Prostate gland (tissue), 2 donors: ENCODE measurements around the gene GMPS.

Experiments used
- POLR2A ChIP-seq: fragments of 450-650 bp; IDR thresholded peaks from one replicate; pipeline ENCODE4 v1.6.1; 2016; ENCODE audit warnings: antibody characterized with exemption, mild to moderate bottlenecking
- TF ChIP-seq, protein P1 (sequence below), 4 experiments: fragments of 200-600 bp in 2 of 4; fragments of 450-650 bp in 2 of 4; sonication (generic) in 2 of 4; IDR thresholded peaks; 1 replicate in 3 of 4; 2 replicates in 1 of 4; pipeline ENCODE4 v1.5.1; 2016 to 2019; ENCODE audit warnings: antibody characterized with exemption in 4 of 4, mild to moderate bottlenecking in 2 of 4, moderate library complexity in 2 of 4

DNA sequence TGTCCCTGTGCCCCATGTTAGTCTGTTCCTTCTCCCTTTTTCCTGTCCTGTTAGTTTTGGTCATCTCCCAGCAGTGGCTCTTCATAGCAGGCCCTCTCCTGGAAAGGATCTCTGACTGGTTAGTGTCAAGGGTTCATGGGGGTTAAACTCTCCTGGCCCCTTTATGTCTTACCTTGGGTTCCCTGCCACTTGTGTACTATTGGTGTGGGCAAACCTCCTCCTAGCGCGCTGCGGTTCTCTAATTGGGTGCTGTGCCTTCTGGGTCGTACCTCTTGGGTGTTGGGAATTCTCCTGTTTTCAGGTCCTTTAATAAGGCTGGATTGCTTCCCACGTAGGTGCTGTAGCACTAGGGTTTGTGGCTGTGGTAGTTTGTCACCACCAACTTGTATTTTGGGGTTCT lies 18.8 kb downstream of the GMPS start:
- TF ChIP-seq, protein P1, sequence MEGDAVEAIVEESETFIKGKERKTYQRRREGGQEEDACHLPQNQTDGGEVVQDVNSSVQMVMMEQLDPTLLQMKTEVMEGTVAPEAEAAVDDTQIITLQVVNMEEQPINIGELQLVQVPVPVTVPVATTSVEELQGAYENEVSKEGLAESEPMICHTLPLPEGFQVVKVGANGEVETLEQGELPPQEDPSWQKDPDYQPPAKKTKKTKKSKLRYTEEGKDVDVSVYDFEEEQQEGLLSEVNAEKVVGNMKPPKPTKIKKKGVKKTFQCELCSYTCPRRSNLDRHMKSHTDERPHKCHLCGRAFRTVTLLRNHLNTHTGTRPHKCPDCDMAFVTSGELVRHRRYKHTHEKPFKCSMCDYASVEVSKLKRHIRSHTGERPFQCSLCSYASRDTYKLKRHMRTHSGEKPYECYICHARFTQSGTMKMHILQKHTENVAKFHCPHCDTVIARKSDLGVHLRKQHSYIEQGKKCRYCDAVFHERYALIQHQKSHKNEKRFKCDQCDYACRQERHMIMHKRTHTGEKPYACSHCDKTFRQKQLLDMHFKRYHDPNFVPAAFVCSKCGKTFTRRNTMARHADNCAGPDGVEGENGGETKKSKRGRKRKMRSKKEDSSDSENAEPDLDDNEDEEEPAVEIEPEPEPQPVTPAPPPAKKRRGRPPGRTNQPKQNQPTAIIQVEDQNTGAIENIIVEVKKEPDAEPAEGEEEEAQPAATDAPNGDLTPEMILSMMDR (IDR thresholded peaks at IDR 0.05) = no peak
- no peak for TF ChIP-seq POLR2A
